ENCODE data around the gene KCNV2. TPM values are rescaled to one million over a fixed set of nuclear protein-coding genes. Genes with fewer than 3 reads are reported as not detected.

The KCNV2 gene
- not detected for total RNA-seq
- polyA plus RNA-seq: not detected

GRCh38 chr9:2717385-2717784 lies at the start of gene KCNV2:
KCNV2 (plus strand) TSS chr9:2717510; CDS start chr9:2717740, 230 bp downstream.
- Histone ChIP-seq H3K36me3 (ENCODE audit: insufficient read depth) (no peaks in the 10 kb centered on the region), H3K4me3 (ENCODE audit: low read depth, low read length) (no peak within 1 kb of the TSS), H3K4me1 (ENCODE audit: insufficient read depth) (no peaks in the 10 kb centered on the region), H3K27ac (ENCODE audit: low read depth) (no peak within 1 kb of the TSS)
- 80% methylated on average over 7 of the region's 7 CpGs for WGBS
- no peak for DNase-seq (ENCODE audit: extremely low spot score)

GRCh38 chr9:2673161-2673560 lies 44.1 kb upstream of the KCNV2 start:
- WGBS: 91% methylated on average over 1 of the region's 3 CpGs

DNA sequence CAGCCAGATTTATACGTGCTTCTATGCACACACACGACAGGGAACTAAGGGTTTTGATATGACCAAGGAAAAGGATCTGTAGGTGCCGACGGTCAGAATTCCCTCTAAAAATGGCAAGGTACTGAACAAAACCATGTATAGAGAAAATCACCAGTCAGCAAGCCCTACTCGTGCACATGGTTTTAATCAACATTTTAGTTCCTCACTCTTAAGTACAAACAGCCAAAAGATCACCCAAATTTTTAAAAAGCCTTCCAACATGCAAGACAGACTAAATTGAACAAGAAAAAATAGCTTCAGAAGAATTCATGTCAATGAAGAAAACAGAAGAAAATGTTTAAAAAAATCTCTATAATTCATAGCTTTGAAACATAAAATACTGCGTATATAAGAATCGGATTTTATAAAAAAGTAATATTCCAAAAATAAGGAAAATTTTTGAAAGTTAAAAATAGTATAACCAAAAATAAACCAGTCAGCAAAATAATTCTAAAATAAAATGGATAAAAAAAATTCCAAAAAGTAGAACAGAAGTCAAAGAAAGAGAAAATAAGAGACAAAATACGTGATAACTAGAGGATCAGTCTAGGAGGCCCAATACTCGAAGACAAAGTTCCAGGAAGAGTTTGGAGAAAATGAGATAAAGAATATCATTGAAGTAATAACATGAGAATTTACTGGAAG lies 43.0 kb upstream of the KCNV2 start:
- 53% methylated on average over 9 of the region's 9 CpGs for WGBS
- no peaks in the 10 kb centered on the region for H3K36me3 ChIP-seq (ENCODE audit: insufficient read depth)
- DNase-seq (ENCODE audit: extremely low spot score): no peak
- H3K4me1 ChIP-seq (ENCODE audit: insufficient read depth): no peaks in the 10 kb centered on the region
- H3K27ac ChIP-seq (ENCODE audit: low read depth): no peak overlapping the region
- no peak overlapping the region for H3K4me3 ChIP-seq (ENCODE audit: low read depth, low read length)

More at GRCh38 chr9:2673161-2673560, 44.1 kb upstream of the KCNV2 start:
- no peak overlapping the region for H3K4me3 ChIP-seq (ENCODE audit: low read depth, low read length)
- H3K36me3 ChIP-seq (ENCODE audit: insufficient read depth): no peaks in the 10 kb centered on the region
- H3K27ac ChIP-seq (ENCODE audit: low read depth): no peak overlapping the region
- DNase-seq (ENCODE audit: extremely low spot score): no peak
- H3K4me1 ChIP-seq (ENCODE audit: insufficient read depth): no peaks in the 10 kb centered on the region

DNA sequence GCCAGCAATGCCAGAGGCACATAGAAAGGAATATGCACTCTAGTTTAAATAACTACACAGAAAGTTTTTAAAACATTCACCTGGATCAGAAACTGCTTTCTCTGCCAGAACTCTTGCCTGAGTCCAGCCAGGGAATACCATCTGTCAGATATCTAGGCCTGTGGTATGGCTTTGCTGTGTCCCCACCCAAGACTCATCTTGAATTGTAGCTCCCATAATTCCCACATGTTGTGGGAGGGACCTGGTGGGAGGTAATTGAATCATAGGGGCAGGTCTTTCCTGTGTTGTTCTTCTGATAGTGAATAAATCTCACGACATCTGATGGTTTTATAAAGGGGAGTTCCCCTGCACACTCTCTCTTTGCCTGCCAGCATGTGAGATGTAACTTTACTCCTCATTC lies 41.5 kb upstream of the KCNV2 start:
- H3K27ac ChIP-seq (ENCODE audit: low read depth): no peak overlapping the region
- 50% methylated on average over 1 of the region's 1 CpG for WGBS

DNA sequence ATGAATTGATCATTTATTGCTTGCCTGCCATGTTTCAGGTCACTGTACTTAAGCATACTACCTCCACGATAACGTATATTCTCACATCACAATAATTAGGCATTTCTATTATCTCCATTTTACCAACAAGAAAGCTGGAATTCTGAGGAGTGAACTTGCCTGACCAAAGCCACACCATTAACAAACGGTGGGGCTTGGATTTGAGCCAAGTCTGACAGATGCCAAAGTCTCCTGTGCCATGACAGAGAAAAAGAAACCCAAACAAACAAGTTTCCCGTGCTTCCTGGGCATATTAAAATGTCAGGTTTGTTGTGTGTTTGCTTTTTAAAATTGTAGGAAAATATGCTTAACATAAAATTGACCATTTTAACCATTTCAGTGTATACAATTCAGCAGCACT lies 40.8 kb upstream of the KCNV2 start:
- H3K36me3 ChIP-seq (ENCODE audit: insufficient read depth): no peaks in the 10 kb centered on the region
- WGBS: 60% methylated on average over 4 of the region's 4 CpGs
- no peak for DNase-seq (ENCODE audit: extremely low spot score)
- no peak overlapping the region for H3K27ac ChIP-seq (ENCODE audit: low read depth)
- H3K4me1 ChIP-seq (ENCODE audit: insufficient read depth): no peaks in the 10 kb centered on the region
- no peak overlapping the region for H3K4me3 ChIP-seq (ENCODE audit: low read depth, low read length)

More for the DNA sequence above, 41.5 kb upstream of the KCNV2 start:
- DNase-seq (ENCODE audit: extremely low spot score): no peak
- Histone ChIP-seq H3K36me3 (ENCODE audit: insufficient read depth) (no peaks in the 10 kb centered on the region), H3K4me3 (ENCODE audit: low read depth, low read length) (no peak overlapping the region), H3K4me1 (ENCODE audit: insufficient read depth) (no peaks in the 10 kb centered on the region)

GRCh38 chr9:2677915-2678889 lies 39.1 kb upstream of the KCNV2 start:
- H3K4me3 ChIP-seq (ENCODE audit: low read depth, low read length): no peak overlapping the region
- H3K27ac ChIP-seq (ENCODE audit: low read depth): no peak overlapping the region
- no peaks in the 10 kb centered on the region for H3K36me3 ChIP-seq (ENCODE audit: insufficient read depth)
- H3K4me1 ChIP-seq (ENCODE audit: insufficient read depth): no peaks in the 10 kb centered on the region
- WGBS: 36% methylated on average over 5 of the region's 5 CpGs
- DNase-seq (ENCODE audit: extremely low spot score): no peak

GRCh38 chr9:2679011-2679410 lies 38.3 kb upstream of the KCNV2 start:
- no peak for DNase-seq (ENCODE audit: extremely low spot score)
- WGBS: 93% methylated on average over 2 of the region's 2 CpGs

GRCh38 chr9:2681981-2682380 lies 35.3 kb upstream of the KCNV2 start:
- DNase-seq (ENCODE audit: extremely low spot score): no peak
- WGBS: 71% methylated on average over 1 of the region's 1 CpG
- no peak overlapping the region for H3K4me3 ChIP-seq (ENCODE audit: low read depth, low read length)
- H3K36me3 ChIP-seq (ENCODE audit: insufficient read depth): no peaks in the 10 kb centered on the region
- no peaks in the 10 kb centered on the region for H3K4me1 ChIP-seq (ENCODE audit: insufficient read depth)
- H3K27ac ChIP-seq (ENCODE audit: low read depth): no peak overlapping the region

More at GRCh38 chr9:2679011-2679410, 38.3 kb upstream of the KCNV2 start:
- Histone ChIP-seq H3K36me3 (ENCODE audit: insufficient read depth) (no peaks in the 10 kb centered on the region), H3K27ac (ENCODE audit: low read depth) (no peak overlapping the region), H3K4me3 (ENCODE audit: low read depth, low read length) (no peak overlapping the region), H3K4me1 (ENCODE audit: insufficient read depth) (no peaks in the 10 kb centered on the region)

DNA sequence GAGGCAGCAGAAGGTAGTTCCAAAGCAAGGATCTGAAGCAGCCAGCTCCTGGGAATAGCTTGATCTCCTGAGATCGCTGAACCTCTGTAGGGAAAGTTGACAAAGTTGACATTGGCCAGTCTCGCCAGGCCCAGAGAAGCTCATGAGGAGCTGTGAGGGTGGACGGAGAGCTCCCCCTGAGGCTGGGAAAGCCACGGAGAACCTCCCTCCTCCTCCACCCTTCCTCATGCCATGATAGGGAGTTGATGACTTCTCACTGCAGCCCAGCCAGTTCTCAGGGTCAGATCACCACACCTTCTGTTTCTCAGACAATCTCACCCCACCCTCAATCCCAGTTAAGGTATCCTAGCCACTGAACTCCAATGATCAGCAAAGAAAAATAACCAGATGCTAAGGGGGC lies 30.4 kb upstream of the KCNV2 start:
- no peak for DNase-seq (ENCODE audit: extremely low spot score)
- no peak overlapping the region for H3K27ac ChIP-seq (ENCODE audit: low read depth)
- no peaks in the 10 kb centered on the region for H3K36me3 ChIP-seq (ENCODE audit: insufficient read depth)
- H3K4me1 ChIP-seq (ENCODE audit: insufficient read depth): no peaks in the 10 kb centered on the region
- no peak overlapping the region for H3K4me3 ChIP-seq (ENCODE audit: low read depth, low read length)
- 69% methylated on average over 4 of the region's 4 CpGs for WGBS

GRCh38 chr9:2688636-2689035 lies 28.7 kb upstream of the KCNV2 start:
- no peak for DNase-seq (ENCODE audit: extremely low spot score)
- H3K36me3 ChIP-seq (ENCODE audit: insufficient read depth): no peaks in the 10 kb centered on the region
- H3K27ac ChIP-seq (ENCODE audit: low read depth): no peak overlapping the region
- 82% methylated on average over 3 of the region's 3 CpGs for WGBS
- H3K4me3 ChIP-seq (ENCODE audit: low read depth, low read length): no peak overlapping the region
- H3K4me1 ChIP-seq (ENCODE audit: insufficient read depth): no peaks in the 10 kb centered on the region

GRCh38 chr9:2691212-2691611 lies 26.1 kb upstream of the KCNV2 start:
- Histone ChIP-seq H3K4me3 (ENCODE audit: low read depth, low read length) (no peak overlapping the region), H3K27ac (ENCODE audit: low read depth) (no peak overlapping the region), H3K36me3 (ENCODE audit: insufficient read depth) (no peaks in the 10 kb centered on the region), H3K4me1 (ENCODE audit: insufficient read depth) (no peaks in the 10 kb centered on the region)
- 94% methylated on average over 1 of the region's 1 CpG for WGBS
- no peak for DNase-seq (ENCODE audit: extremely low spot score)

DNA sequence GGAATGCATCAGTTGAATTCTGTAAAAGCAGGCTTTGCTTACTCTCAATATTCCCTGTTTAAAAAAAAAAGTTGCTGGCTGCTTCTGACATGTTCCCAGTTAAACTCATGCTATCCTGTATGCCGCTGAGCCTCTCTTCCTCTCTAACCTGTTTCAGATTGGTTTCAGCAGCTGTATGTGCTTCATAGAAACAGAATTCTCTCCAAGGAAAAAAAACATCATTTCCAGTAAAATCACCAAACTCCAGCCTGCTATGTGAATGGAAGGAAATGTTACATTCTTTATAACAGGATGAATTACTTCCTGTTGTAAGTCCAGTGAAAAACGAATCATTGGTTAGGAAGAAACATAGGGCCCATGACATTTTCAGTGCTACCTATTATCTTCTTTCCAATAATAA lies 25.7 kb upstream of the KCNV2 start:
- Histone ChIP-seq H3K4me3 (ENCODE audit: low read depth, low read length) (no peak overlapping the region), H3K36me3 (ENCODE audit: insufficient read depth) (no peaks in the 10 kb centered on the region), H3K4me1 (ENCODE audit: insufficient read depth) (no peaks in the 10 kb centered on the region), H3K27ac (ENCODE audit: low read depth) (no peak overlapping the region)
- DNase-seq (ENCODE audit: extremely low spot score): no peak
- 56% methylated on average over 2 of the region's 2 CpGs for WGBS

DNA sequence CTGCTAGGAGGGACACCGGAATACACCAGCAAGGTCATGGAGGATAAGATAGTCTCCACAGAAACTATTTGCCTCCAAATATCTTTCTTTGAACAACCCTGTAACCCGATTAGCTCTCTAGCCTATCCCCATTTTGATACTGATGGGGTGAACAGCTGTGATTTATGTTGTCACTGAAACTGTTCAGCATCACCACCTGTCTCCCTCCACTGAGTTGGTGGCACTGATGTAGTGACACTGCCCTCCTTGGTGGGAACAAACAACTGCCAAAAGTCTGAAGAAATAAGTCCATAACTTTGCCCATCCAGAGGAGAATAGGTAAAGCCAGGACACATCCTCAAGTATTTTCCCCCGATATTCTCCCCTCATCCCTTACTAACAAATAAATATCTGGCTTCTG lies 24.3 kb upstream of the KCNV2 start:
- no peak for DNase-seq (ENCODE audit: extremely low spot score)
- Histone ChIP-seq H3K36me3 (ENCODE audit: insufficient read depth) (no peaks in the 10 kb centered on the region), H3K4me1 (ENCODE audit: insufficient read depth) (no peaks in the 10 kb centered on the region), H3K4me3 (ENCODE audit: low read depth, low read length) (no peak overlapping the region), H3K27ac (ENCODE audit: low read depth) (no peak overlapping the region)
- 90% methylated on average over 3 of the region's 3 CpGs for WGBS

DNA sequence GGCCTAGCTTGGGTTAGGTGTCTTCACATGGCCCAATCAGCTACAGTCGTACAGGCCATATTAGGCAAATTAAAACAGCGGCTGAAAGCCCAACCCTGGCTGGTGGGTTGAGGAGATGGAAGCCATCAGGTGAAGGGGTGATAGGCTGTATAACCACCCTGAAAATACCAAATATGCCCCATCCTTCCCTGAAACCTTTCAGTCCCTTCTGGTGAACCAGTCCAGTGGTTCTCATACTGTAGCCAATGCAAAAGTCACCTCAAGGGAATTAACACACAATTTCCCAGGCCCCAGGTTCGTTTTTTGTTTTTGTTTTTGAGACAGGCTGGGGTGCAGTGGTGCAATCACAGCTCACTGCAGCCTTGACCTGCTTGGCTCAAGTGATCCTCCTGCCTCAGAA lies 19.8 kb upstream of the KCNV2 start:
- H3K4me3 ChIP-seq (ENCODE audit: low read depth, low read length): no peak overlapping the region
- H3K36me3 ChIP-seq (ENCODE audit: insufficient read depth): no peaks in the 10 kb centered on the region
- WGBS: 88% methylated on average over 3 of the region's 3 CpGs
- H3K27ac ChIP-seq (ENCODE audit: low read depth): no peak overlapping the region
- DNase-seq (ENCODE audit: extremely low spot score): no peak
- H3K4me1 ChIP-seq (ENCODE audit: insufficient read depth): no peaks in the 10 kb centered on the region
